GM18909 (cell line): Measurements from ENCODE around the gene COQ5.
"Not testable (repeated sequence)": the region's sequence is repeated elsewhere in the genome, so short reads cannot be mapped to it uniquely, and the experiment has no call there.

ENCODE experiments used
- ATAC-seq: cut with Tn5 transposase; IDR thresholded peaks from one replicate; pipeline ENCODE4 v1.9.1; 2021; ENCODE audit warnings: mild to moderate bottlenecking; ENCODE audit not compliant: unreplicated experiment, poor library complexity

Gene COQ5

GRCh38 chr12:120528861-120529525 lies at the start of gene COQ5:
Gene COQ5 (minus strand): TSS chr12:120529158. CDS start chr12:120529141, 17 bp downstream.
- peak; percentile 85 for ATAC-seq

- no peak for ATAC-seq
Measured at GRCh38 chr12:120574106-120574505, 45.1 kb upstream of the COQ5 start.

GRCh38 chr12:120573560-120573959 lies 44.6 kb upstream of the COQ5 start:
- ATAC-seq, result no peak

- no peak for ATAC-seq
Measured at GRCh38 chr12:120571299-120571698, 42.3 kb upstream of the COQ5 start.

- no peak for ATAC-seq
Measured at GRCh38 chr12:120563495-120563894, 34.5 kb upstream of the COQ5 start.

GRCh38 chr12:120562906-120563305 lies 33.9 kb upstream of the COQ5 start:
- no peak for ATAC-seq

- ATAC-seq, result no peak
Measured at GRCh38 chr12:120557589-120557988, 28.6 kb upstream of the COQ5 start.

- ATAC-seq, result no peak
Measured at GRCh38 chr12:120554678-120555077, 25.7 kb upstream of the COQ5 start.

- ATAC-seq, result no peak
Measured at GRCh38 chr12:120546050-120546386, 17.1 kb upstream of the COQ5 start.

GRCh38 chr12:120544691-120545090 lies 15.7 kb upstream of the COQ5 start:
- no peak for ATAC-seq

- no peak for ATAC-seq
Measured at GRCh38 chr12:120542166-120542565, 13.2 kb upstream of the COQ5 start.

GRCh38 chr12:120540445-120540844 lies 11.5 kb upstream of the COQ5 start:
- no peak for ATAC-seq

GRCh38 chr12:120539303-120539702 lies 10.3 kb upstream of the COQ5 start:
- ATAC-seq, result no peak

GRCh38 chr12:120538281-120539156 lies 9.6 kb upstream of the COQ5 start:
- ATAC-seq, result no peak

GRCh38 chr12:120537856-120538220 lies 8.9 kb upstream of the COQ5 start:
- no peak for ATAC-seq

- ATAC-seq, result no peak
Measured at GRCh38 chr12:120536064-120536791, 7.3 kb upstream of the COQ5 start.

- peak; percentile 37 for ATAC-seq
Measured at GRCh38 chr12:120534703-120535655, 6.0 kb upstream of the COQ5 start.

- peak; percentile 70 for ATAC-seq
Measured at GRCh38 chr12:120534203-120534702, 5.3 kb upstream of the COQ5 start, which contains the start of gene RNF10. Gene RNF10 (plus strand): TSS chr12:120534356. CDS start chr12:120534812, 456 bp downstream.

GRCh38 chr12:120532701-120533238 lies 3.8 kb upstream of the COQ5 start:
- ATAC-seq, result no peak

GRCh38 chr12:120530418-120530761 lies 1.4 kb upstream of the COQ5 start:
- ATAC-seq, result not testable (repeated sequence)
